Measurements from ENCODE around the gene PHF5A. TPM values are rescaled to one million over a fixed set of nuclear protein-coding genes. Genes with fewer than 3 reads are reported as not detected.

Gene PHF5A
- total and polyA plus RNA-seq, 12 donors: 13.3 to 41.3 (median 21.0) TPM

GRCh38 chr22:41504397-41504796 lies 35.9 kb upstream of the PHF5A start:
- 44 to 50% methylated on average over 7 of the region's 7 CpGs for WGBS, 2 donors
- H3K27me3 ChIP-seq: no peaks in the 10 kb centered on the region
- no peaks in the 10 kb centered on the region for H3K9me3 ChIP-seq
- ATAC-seq (peak; percentile 22 to 80 (median 72)), DNase-seq (peak; percentile 55 to 58)
- intact Hi-C loops (cut with DNase I): no loop called here
- no peak for TF ChIP-seq CTCF (IDR thresholded peaks at IDR 0.05)
- H3K4me3 ChIP-seq: no peak overlapping the region
- H3K4me1 ChIP-seq: peaks cover 11 to 92% (median 66%) of the 10 kb centered on the region in 9 donors
- peak overlapping the region in 9 of 10 donors; percentile 5 to 70 (median 58) for H3K27ac ChIP-seq
- peaks cover 0 to 96% (median 47%) of the 10 kb centered on the region in 9 donors for H3K36me3 ChIP-seq

GRCh38 chr22:41501209-41501608 lies 32.7 kb upstream of the PHF5A start:
- WGBS, 2 donors: 85 to 87% methylated on average over 5 of the region's 5 CpGs
- peak in 5 of 9 donors; percentile 11 to 33 (median 28) for TF ChIP-seq CTCF (IDR thresholded peaks at IDR 0.05)
- peaks cover 12 to 89% (median 54%) of the 10 kb centered on the region in 9 donors for H3K4me1 ChIP-seq
- no peak overlapping the region for H3K4me3 ChIP-seq
- intact Hi-C loops (cut with DNase I): no loop called here
- H3K27ac ChIP-seq: peak overlapping the region in 2 of 10 donors; percentile 11 to 31
- peak in 4 of 8 donors; percentile 14 to 33 (median 30) for ATAC-seq
- no peaks in the 10 kb centered on the region for H3K27me3 ChIP-seq
- peaks cover 0 to 73% (median 35%) of the 10 kb centered on the region in 9 donors for H3K36me3 ChIP-seq
- H3K9me3 ChIP-seq: no peaks in the 10 kb centered on the region
- no peak for DNase-seq

- no peak for TF ChIP-seq CTCF (IDR thresholded peaks at IDR 0.05)
- WGBS, 2 donors: 70 to 75% methylated on average over 7 of the region's 7 CpGs
- intact Hi-C loops (cut with DNase I): no loop called here
- no peak overlapping the region for H3K4me3 ChIP-seq
- DNase-seq: no peak
- no peaks in the 10 kb centered on the region for H3K27me3 ChIP-seq
- peaks cover 12 to 89% (median 55%) of the 10 kb centered on the region in 9 donors for H3K4me1 ChIP-seq
- H3K9me3 ChIP-seq: no peaks in the 10 kb centered on the region
- ATAC-seq: no peak
- peaks cover 0 to 73% (median 35%) of the 10 kb centered on the region in 9 donors for H3K36me3 ChIP-seq
- peak overlapping the region in 5 of 10 donors; percentile 11 to 40 (median 20) for H3K27ac ChIP-seq
These were observed 31.8 kb upstream of the PHF5A start for GRCh38 chr22:41500303-41500702.

- ATAC-seq: peak in 3 of 8 donors; percentile 28 to 33 (median 32)
- TF ChIP-seq CTCF (IDR thresholded peaks at IDR 0.05): no peak
- no peak for DNase-seq
- Histone ChIP-seq H3K4me1 (peaks cover 12 to 89% (median 55%) of the 10 kb centered on the region in 9 donors), H3K27me3 (no peaks in the 10 kb centered on the region), H3K27ac (peak overlapping the region in 6 of 10 donors; percentile 20 to 66 (median 32)), H3K4me3 (no peak overlapping the region), H3K36me3 (peaks cover 0 to 72% (median 35%) of the 10 kb centered on the region in 9 donors), H3K9me3 (no peaks in the 10 kb centered on the region)
- WGBS, 2 donors: 55 to 69% methylated on average over 10 of the region's 10 CpGs
- intact Hi-C loops (cut with DNase I): no loop called here
These were observed 31.3 kb upstream of the PHF5A start for GRCh38 chr22:41499624-41500280.

All from heart right ventricle (tissue), 16 donors.